GM21619 (cell line): ENCODE measurements around the gene SMYD2.
A peak's percentile ranks its signal among the peaks of the same experiment; 100 is the strongest.

Experiments
- ATAC-seq: cut with Tn5 transposase; IDR thresholded peaks from one replicate; pipeline ENCODE4 v1.9.1; 2021; ENCODE audit not compliant: unreplicated experiment

SMYD2 gene, protein sequence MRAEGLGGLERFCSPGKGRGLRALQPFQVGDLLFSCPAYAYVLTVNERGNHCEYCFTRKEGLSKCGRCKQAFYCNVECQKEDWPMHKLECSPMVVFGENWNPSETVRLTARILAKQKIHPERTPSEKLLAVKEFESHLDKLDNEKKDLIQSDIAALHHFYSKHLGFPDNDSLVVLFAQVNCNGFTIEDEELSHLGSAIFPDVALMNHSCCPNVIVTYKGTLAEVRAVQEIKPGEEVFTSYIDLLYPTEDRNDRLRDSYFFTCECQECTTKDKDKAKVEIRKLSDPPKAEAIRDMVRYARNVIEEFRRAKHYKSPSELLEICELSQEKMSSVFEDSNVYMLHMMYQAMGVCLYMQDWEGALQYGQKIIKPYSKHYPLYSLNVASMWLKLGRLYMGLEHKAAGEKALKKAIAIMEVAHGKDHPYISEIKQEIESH

DNA sequence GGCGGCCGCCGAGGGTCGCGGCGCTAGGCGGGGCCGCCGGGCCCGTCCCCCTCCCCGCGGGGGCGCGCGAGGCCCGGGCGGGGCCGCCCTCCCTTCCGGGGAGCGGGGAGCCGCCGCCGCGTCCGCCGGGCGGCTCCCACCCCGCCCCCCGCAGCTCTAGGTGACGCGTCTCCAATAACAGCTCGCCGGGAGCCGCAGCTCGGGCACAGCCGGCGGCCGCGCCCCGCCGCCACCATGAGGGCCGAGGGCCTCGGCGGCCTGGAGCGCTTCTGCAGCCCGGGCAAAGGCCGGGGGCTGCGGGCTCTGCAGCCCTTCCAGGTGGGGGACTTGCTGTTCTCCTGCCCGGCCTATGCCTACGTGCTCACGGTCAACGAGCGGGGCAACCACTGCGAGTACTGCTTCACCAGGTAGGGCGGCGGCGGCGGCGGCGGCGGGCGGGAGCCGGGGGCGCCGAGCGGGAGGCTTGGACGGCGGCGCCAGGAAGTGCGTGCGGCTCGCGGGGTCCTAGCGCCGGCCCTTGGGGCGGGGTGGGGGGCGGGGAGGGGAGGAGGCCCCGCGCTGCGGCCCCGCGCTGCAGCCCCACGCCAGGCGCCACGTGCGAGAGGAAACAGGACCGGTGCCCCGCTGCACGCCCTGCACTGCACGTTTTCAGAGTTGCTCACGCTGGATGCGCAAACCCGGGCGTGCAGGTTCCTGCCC, at the start of gene SMYD2:
Gene SMYD2, plus strand, starts transcription at position 139 of the 699 bp plus-strand sequence. Its CDS starts 96 bp downstream, at position 235.
- peak; percentile 70 for ATAC-seq

DNA sequence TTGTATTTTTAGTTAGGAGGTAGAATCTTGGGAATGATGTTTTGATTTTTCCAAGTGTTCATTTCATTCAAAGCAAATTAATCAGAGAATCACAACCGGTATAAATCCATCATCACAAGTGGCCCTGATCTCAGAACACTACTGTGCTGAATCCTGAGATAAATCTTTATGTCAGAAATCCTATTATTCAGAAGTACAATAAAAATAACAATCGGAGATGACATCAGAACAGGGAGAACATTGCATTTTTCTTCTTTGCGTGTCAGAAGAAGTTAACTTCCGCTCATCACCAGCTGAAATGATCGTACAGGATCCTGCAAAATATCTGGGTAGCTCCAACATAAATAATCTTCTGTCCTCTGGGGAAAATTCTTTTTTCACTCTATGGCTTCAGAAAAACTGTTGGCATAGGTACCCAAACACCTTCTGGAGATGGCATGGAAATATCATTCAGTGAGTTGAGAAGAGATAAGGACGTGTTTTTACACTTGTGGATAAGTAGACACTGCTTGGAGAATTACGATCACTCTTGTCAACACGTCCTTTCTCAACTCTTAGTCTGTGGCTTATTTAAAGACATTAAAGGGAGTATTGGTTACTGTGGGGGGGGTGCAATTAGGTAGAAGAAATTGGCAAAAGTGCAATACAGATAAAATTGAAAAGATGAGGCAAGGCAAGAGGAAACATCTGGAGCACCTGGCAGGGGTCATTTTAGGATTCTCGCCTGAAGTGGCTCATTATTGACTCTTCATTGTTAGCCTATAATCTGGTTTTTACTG, 46.9 kb upstream of the SMYD2 start:
- ATAC-seq = no peak

DNA sequence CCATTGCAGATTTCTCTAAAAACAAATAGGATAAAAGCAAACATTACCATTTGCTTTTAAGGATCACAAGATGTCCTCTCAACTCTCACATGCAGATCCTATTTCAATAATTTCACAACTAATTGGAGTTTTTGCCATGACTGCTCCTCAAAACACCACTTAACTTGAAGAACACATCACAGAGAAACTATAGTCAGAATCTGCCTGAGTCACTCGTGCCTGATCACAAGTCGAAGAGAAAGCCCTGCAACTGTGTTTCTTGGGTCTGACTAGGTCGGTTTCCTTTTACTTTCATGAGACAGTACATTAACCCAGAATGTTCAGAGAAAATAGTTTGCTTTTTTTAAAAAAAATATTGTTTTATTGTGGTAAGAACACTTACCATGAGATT, 46.3 kb upstream of the SMYD2 start:
- no peak for ATAC-seq

DNA sequence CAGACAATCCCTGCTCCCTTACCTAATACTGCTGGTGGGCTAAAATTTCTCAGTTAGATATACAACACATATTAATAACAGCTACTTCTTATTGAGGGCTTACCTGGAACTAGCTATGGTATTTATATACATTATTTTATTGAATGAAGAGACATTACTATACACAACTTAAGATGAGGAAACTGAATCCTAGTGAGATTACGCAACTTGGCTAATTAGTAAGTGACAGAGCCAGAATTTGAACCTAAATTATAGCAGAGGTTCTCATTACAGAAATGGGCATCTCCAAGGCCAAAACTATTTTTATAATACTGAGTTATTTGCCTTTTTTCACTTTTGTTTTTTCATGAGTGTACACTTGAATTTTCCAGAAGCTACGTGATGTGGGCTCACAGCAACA, 44.5 kb upstream of the SMYD2 start:
- ATAC-seq = no peak

DNA sequence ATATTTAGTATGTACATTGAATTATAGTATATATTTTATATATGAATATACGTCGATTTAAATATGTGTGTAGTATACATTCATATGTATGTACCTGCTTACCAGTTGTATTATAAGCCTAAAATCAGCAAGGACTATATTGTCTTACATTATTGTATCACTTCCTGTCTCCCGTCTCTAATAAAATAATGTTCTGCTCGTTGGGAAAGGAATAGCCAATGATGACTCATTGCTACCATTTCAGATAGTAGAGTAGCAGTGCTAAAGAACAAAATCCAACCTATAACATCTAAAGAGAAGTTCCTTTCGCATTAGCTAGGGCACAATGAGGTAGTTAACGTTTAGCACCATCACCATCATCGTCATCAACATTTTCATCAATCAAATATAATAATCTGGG, 39.9 kb upstream of the SMYD2 start:
- no peak for ATAC-seq

DNA sequence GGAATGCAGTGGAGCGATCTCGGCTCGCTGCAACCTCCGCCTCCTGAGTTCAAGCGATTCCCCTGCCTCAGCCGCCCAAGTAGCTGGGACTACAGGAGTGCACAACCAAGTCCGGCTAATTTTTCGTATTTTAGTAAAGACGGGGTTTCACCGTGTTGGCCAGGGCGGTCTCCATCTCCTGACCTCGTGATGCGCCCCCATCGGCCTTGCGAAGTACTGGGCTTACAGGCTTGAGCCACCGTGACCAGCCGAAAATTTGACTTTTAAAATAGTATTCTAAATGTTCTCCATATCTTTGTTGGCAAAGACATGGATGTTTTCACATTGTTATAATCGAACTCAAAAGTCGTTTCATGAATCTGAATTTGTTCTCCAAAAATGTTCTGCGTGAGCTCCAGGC, 36.7 kb upstream of the SMYD2 start:
- ATAC-seq = no peak

DNA sequence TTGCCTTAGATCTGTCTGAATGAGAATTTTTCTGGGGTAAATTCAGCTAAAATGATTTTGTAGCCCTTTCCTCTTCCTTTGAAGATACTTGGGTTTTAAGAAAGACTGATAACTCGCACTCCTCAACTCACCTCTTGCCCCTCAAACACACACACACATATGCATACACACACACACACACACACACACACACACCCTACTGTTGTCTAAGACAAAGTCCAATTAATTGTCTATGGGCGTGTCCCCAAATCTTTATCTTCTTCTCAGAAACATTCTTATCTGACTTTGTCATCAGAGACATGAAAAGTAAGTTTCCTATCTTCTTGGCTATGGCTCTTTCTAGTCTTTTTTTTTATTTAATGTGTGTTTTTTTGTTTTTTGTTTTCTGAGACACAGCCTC, 36.1 kb upstream of the SMYD2 start:
- ATAC-seq = no peak

DNA sequence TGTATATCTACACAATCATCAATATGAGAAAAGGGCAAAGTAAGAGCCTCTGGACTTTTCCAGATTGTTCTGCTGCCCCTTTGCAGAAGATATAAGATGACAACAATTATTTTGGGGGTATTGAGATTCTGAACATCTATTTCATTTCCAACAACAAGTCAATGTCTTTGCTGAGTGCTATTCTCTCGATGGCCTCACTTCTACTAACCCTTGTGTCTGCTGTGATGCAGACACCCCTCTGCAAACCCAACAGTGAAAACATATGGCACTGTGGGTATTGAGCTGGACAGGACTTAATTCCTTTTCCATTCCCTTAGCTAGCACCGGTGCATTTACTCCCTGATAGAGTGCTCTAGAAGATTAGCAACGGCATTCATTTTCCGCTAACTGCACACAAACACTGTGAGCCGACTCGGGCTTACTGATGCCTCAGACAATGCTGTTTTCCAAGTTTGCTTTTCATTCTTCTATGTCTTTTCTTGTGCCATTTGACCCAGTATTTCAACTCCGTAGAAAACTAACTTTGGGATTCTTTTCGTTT, 33.4 kb upstream of the SMYD2 start:
- ATAC-seq = no peak

DNA sequence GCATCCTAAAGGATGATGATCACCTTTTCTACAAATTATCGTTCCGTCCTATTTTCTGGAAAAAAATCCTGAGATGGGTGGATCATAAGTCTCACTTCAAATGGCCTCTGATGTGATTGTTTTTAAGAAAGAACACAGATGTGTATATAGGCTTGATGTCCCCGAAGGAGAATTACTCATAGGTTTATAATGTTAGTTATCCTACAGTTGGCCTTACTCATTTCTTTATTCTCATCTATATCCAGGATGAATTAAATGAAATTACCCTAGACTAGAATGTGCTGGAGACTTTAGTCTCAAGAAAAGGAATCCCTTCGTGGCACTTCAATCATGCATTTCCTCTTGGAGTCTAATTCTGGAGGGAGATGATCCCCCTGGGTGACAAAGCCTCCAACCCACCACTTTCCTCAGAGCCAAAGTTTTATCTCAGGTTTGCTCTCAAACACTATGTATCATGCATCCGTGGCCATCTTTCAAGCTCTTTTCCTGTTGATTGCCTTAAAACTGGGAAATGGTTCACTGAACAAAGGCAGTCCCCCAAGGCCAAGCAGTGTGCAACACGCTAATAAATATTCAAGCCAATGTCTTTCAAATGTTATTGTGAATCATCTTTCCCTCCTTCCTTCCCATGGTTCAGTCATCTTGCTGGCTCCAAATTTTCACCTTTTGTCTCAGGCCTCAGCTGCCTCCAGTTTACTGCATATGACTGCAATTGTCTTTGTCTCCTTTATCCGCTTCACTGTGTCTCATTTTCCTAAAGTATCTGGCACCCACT, 32.5 kb upstream of the SMYD2 start:
- ATAC-seq = no peak

DNA sequence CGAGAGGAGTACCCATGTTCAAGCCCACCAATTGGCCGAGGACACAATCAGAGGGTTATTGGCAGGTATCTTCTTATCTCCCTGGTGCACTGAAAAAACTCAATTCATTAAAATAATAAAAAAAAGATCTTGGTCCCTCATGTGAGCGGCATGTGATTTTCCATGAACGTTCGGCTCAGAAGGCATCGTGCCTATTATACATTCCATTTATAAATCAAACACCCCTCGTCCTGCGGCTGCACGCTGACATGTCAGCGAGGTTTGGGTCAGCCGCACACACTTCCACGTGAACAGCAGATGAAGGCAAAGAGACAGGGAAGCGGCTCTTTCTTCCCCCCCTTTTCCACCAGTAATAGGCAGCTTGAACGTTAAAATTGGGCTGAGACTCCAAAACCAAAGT, 31.3 kb upstream of the SMYD2 start:
- ATAC-seq = no peak

DNA sequence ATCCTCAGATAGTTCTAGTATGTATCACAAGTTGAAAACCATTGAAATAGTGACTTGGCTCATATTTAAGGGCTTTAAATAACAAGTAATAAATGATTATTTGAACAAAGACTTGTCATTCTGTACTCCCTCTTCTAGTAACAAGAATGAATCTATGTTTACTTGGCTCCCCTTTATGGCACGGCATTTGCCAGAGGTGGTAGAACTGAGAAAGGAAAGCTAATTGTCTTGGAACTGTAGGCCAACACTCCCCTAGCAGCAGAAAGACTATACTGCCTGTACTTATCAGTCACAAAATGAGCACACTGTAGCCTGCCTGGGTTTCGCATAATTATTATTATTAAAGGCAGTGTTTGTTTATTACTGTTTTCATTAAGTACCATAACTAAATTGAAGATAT, 29.6 kb upstream of the SMYD2 start:
- no peak for ATAC-seq

DNA sequence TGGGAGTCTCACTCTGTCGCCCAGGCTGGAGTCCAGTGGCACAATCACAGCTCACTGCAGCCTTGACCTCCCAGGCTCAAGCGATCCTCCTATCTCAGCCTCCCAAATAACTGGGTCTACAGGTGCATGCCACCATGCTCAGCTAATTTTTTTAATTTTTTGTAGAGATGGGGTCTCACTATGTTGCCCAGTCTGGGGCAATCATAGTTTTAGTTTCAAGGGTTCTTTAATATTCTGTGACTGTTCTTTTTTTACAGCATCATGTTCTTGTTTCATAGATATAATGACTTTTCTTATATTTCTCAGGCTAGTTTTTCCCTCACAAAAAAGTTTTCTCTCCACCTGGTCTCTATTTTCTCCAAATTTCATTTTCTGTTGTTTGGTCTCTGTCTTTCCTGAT, 25.4 kb upstream of the SMYD2 start:
- no peak for ATAC-seq

DNA sequence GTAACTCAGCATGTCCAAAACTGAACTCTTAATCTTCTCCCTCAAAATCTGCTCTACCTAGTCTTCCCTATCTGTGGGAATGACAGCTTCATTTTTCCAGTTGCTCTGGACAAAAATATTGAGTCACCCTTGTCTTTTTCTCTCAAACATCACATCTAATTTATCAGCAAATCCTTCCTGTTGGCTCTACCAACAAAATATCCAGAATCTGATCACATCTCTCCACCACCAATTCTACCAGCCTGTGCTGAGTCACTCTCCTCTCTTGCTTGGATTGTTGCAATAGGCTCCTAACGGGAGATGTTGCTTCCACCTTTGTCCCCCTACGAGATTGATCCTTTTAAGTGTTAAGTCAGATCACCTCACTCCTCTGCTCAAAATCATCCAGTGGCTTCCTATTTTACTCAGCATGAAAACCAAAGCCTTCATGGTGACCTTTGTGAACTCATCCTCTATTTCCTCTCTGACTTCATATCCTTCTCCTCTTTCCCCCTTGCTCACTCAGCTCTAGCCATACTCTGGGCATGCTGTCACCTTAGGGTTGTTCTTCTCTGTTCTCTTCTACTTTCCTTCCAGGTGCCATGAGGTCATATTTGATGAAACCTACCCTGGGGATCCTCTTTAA, 21.5 kb upstream of the SMYD2 start:
- ATAC-seq = peak; percentile 47

DNA sequence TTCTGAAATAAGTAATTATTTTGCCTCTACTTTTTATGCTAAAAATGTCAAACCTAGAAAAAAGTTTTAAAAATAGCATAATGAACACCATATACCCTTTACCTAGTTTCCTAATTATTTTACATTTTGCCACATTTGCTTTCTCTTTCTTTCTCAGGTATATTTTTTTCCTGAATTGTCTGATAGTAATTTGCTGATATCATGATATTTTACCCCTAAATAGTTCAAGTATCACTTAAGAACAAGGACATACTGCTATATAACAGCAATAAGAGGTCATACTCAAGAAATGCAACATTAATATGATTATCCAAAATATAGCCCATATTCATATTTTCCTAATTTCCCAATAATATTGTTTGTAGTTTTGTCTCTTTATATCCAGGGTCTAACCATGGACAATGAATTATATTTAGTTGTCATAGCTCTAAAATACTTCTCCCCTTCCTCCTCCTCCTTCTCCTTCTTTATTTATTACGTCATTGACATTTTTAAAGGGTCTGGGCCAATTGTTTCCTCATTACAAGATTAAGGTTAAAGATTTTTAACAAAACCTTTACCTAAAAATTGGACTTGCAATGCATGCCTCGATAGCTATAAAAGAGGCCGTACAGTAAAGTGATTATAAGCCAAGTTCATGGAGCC, 20.3 kb upstream of the SMYD2 start:
- no peak for ATAC-seq

DNA sequence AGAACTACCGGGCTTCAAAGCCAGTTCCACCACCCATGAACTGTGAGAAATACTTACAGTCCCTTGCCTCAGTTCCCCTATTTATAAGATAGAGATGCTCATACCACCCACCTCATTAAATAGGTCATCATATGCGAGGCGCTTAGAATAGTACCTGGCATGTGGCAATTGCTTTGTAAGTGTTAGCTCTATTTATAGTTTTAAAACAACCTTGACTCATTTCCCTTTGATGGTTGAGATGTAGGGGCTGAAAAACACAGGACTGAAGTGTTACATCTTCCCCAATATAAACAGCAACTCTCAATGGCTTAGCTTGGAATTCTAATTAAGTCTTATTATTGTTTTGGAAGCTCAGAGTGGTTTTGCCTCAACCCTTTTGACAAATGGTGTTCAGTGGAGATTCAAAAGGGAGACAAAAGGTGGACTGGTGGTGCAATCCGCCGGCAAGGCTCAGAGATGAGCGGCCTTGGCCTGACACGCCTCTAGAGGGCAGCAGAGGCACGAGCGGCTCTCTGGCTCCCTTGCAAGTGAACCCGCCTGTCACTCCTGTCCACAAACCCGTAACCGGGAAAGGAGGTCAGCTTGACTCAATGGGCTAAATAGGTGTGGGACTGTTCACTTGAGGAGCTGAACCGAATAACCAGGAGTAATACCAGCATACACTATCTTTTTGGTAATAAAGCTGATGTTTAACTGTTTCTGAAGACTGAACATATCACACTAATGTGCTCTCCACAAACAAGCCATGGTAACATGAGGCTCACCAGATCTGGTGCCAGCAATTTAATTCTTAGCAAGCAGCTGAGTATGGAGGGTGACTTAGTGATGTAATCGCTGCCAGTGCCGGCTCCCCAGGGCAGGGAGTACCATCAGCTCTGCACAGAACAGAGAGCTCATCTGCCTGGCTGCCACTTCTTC, 19.5 kb upstream of the SMYD2 start:
- ATAC-seq = peak; percentile 93

DNA sequence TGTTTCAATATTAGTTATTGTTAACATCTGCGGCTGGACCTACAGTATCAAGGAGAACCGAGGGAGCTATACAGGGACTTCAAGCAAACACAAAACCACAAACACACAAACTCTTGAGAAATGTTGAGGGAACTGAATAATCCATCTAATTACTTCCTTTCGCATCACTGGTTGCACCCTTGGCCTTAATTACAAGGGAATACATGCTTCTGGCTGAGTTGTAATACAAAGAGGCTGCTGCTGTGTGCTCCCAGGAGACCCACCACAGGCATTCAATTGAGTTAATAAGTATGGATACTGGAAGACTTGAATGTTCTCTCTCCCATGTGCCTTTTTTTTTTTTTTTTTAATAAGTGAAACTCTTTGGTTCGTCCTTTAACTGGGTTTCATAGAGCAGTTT, 16.8 kb upstream of the SMYD2 start:
- ATAC-seq = no peak

DNA sequence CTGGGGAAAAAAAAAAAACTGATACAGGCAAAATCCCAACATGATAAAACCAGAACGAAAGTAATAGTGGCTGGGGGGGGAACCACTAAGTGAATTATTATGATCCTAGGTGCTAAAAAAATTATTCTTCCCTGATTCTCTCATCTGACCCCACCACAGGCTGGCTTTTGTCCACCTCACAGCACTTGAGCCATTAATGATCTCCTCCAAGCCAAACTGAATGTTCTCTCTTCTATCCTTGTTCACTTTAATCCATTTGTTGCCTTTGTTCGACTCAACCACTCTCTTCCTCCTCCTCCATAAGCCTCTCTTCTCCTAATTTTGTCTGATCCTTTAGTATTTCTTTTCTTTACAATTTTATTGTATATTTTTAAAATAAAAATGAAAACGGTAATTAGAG, 16.0 kb upstream of the SMYD2 start:
- no peak for ATAC-seq

DNA sequence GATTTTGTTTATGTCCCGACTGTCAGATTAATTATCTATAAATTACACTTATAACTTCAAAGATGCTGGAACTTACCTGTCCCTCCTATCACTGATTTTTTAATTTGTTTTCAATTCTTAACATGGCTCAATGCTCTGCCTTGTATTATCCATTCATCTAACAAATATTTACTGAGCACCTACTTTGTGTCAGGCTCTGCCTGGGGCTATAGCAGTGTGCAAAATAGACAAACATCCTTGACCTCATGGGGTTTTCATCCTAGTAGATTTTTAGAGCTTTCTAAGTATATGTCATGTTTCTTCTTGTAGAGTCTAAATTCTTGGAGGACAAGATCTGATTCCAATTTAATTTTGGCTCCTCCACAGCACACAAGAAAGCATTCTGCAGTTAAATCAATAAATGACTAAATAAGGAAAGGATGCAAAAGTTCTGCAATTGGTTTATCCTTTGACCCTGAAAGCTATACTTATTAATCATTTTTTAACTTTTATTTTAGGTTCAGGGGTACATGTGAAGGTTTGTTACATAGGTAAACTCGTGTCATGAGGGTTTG, 10.8 kb upstream of the SMYD2 start:
- ATAC-seq = no peak
